Activated naive CD4-positive, alpha-beta T cell treated with anti-CD3 and anti-CD28 coated beads, Interleukin-2, amount 50 U/mL, for 16 hours (primary cell): ENCODE results near the gene RPRD1B.

Experiments used
- DNase-seq: peaks from one replicate; pipeline ENCODE4 v3.0.0-alpha.2; 2020

The RPRD1B gene

DNA sequence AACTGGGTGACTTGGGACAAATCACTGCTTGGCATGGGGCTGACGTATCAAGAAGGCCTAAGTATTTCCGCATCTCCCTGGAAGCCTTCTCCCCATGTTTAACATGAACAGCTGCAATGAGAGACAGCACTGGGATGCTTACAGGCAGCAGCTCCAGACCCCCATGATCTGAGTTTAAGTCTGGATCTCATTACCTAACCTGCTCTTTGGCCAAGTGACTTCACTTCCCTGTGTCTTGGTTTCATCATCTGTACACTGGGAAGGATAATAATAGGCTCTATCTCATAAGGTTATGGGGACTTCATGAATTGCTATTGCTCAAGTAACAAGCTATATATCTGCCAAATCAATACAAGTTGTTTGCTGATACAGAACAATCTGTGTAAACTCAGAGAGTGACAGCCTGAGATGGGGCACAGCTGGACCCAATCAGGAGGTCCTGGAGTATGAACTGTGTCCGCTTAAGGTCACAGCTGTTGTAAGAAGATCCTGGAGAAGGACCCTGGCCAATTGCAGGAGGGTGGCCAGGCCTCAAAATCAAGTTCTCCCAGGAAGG lies 75.5 kb downstream of the RPRD1B start:
- DNase-seq, result no peak

- DNase-seq, result no peak
These were observed 76.3 kb downstream of the RPRD1B start for GRCh38 chr20:38109591-38110524.

GRCh38 chr20:38110525-38111178 lies 77.1 kb downstream of the RPRD1B start:
- no peak for DNase-seq

DNA sequence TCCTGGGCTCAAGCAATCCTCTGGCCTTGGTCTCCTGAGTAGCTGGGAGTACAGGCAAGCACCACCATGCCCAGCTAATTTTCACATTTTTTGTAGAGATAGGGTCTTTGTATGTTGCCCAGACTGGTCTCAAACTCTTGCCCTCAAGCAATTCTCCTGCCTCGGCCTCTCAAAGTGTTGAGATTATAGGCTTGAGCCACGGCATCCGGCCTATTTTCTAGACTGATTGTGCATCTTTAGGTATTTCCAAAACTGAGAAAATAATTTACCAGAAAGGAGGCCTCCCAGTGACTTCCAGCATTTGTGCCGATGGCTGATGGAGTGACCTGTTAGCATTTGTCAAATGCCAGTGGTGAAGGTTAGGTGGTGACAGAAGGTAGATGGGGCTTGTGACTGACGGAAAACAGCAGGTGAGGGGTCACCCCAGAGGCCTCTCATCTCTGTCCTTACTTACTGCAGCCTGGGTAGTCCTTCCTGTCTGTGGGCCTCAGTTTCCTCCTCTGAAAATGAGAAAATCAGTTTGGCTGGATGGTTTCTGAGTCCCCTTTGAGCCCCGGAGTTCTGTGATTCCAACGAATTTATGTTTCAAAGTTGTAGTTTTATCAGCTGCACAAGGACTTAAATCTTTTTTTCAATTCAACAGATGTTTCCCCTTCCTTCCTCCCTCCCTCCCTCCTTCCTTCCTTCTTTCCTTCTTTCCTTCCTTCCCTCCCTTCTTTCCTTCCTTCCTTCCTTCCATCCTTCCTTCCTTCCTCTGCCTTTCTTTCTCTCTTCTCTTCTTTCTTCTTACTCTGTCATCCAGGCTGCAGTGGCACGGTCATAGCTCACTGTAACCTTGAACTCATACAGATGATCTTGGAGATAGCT lies 78.1 kb downstream of the RPRD1B start:
- DNase-seq, result no peak

- no peak for DNase-seq
These were observed 78.8 kb downstream of the RPRD1B start for GRCh38 chr20:38112261-38112929.

DNA sequence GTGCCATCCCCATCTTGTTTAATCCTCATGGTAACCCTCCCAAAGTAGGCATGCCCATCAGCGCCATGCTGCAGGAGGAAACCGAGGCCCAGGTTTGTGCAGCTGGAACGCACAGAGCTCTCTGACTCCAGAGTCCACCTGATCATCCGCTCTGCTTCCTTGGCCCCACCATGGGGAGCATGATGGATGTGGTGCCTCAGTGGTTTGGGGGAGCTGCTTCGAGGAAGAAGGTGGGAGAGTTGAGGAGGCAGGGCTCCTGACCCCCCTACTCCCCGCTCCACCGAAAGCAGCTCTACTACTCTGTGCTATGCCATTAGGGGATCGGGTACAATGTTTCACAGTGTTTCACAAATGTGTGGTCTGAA lies 79.4 kb downstream of the RPRD1B start:
- DNase-seq, result no peak

DNA sequence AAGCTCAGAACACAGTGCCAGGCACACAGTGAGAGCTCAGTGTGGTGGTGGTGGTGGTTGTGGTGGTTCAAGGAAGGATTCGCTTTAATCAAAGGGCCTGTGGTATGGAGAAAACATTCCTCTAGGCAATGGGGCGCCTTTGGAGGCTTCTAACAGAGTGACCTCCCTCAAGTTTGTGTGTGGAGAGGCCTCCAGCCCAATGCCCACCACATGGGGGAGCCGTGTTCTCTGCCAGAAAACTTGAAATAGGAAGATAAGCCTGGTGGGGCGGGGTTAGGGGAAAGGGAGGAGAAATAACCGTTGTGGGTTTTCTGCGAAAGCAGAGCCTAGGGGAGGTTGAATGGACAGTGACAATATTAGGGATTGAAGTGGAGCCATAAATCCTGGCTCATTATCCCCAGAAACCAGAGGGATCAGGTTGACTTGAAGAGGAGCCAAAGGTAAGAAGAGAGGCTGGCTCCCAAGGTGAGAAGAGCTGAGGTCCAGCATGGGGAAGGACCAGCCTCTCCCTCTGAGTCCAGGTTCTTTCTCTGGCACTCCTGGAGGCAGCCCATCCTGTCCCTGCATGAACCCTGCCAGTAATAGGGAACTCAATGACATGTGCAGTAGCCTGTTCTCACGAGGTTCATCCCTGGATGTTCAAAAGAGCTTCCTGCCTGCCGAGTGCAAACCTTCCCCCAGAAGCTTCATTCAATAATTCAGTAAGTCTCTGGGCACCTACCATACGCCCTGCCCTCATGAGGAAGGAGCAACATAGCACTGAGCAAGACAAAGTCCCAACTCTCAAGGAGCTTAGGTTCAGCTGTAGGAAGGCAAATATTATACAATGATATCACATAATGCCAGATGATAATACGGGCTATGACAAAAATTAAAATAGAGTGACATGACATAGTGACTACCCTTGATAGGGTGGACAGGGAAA lies 80.1 kb downstream of the RPRD1B start:
- no peak for DNase-seq

DNA sequence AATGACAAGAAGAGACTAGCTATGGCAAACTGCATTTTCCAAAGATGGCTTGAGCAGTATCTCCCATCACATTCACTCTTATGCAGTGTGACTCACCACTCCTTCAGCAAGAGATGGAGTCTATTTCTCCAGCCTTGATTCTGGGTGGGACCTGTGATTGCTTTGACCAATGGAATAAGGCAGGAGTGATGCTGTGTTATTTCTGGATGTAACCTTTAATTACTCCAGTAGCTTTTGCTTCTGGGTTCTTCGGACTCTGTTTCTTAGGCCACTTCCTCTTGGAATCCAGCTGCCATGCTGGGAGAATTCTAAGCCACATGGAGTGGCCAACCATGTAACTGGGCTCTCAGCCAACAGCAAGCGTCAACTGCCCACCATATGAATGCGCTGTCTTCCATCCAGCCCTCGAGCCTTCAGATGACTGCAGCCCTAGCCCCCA lies 80.8 kb downstream of the RPRD1B start:
- no peak for DNase-seq

DNA sequence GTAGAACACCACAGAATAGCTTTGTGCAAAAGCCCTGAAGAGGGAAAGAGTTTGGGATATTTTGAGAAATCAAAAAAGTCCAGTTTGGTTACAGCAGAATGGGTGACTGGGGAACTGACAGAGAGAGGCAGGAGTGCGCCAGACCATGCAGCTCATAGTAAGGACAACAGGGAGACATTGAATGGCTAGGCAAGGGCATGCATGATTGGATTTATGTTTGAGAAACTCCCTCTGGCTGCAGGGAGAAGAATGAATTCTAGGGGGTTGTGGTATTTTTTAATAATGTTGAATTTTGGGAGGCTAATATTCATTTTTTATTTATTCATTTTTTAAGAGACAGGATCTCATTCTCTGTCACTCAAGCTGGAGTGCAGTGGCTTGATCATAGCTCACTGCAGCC lies 81.7 kb downstream of the RPRD1B start:
- no peak for DNase-seq

DNA sequence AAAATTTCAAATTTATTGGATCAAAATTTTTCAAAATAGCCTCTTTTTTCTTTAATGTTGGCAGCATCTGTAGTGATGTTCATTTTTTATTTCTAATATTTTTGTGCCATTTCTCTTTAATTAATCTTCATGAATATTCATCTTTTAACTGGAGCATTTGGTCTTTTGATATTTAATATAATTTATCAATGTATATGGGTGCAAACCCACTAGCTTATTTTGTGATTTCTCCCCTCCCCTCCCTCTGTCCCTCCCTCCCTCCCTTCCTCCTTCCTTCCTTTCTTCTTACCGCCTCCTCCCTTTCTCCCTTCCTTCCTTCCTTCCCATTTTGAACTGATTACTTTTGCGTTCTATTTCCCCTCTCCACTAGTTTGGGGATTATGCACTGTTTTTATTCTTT lies 82.3 kb downstream of the RPRD1B start:
- DNase-seq, result no peak

DNA sequence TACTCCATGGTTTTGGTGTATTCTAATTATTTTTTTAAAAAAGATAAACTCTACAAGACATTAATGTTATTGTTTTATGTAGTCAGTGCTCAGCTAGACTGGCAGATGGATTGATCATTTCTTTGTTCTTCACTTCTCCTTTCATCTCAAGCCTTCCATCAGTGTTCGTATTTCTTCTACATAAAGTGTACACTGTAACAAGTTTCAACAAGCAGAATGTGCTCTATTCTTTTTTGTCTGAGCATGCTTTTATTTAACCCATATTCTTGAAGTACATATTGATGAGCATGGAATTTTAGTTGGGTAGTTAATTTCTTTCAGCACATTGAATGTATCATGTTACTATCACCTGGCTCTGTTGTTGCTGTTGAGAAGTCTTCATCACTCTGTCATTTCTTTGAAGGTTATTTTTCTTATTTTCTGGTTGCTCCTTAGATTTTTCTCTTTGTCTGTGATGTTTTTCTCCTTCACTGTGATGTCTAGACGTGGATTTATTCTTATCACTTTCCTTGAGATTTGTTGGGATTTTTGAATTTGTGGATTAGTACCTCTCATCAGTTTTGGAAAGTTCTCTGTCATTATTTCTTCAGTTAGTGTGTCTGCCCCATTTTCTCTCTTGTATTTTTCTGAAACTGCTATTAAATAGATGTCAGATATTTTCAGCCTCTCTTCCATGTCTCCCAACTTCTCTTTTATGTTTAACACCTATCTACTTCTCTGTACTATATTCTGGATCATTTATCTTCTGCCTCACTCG lies 83.0 kb downstream of the RPRD1B start:
- DNase-seq, result no peak

DNA sequence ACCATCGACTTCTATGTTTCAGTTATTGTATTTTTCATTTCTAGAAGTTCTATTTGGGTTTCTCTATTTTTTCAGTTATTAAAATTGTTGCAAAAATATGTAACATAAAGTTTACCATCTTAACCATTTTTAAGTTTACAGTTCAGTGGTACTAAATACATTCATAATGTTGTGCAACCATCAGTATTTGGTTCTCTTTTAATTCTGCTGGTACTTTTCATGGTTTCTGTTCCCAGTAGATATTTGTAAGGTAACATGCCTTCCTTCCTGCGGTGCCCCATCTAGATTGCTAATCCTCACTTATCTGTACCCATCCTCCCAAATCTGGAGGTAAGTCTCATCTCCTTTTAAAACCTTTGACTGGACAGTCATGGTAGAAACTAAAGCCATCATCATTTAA lies 83.7 kb downstream of the RPRD1B start:
- DNase-seq, result no peak

- DNase-seq, result no peak
These were observed 84.1 kb downstream of the RPRD1B start for GRCh38 chr20:38117635-38118034.

- no peak for DNase-seq
These were observed 85.9 kb downstream of the RPRD1B start for GRCh38 chr20:38119446-38119845.

DNA sequence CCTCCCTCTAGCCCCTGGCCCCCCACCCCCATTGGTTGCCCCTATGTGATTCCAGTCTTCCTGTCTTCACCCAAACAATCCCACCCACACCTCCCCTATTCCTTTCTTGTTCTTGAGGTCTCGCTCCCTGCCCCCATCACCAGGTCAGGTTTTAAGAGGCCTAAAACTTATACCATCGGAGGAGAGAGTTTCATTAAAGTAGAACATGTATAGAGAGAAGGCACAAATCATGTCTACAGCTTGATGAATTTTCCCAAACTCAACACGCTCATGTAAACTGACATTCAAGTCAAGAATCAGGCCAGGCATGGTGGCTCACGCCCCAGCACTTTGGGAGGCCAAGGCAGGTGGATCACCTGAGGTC lies 87.1 kb downstream of the RPRD1B start:
- DNase-seq, result no peak

GRCh38 chr20:38121741-38122140 lies 88.2 kb downstream of the RPRD1B start:
- DNase-seq, result no peak

GRCh38 chr20:38123021-38123587 lies 89.6 kb downstream of the RPRD1B start:
- DNase-seq, result no peak

GRCh38 chr20:38125157-38126056 lies 91.9 kb downstream of the RPRD1B start:
- no peak for DNase-seq
